ENCODE data around the gene KCNIP1.

- TF ChIP-seq GATA3 (IDR thresholded peaks at IDR 0.05; ENCODE audit: low read depth, low read length), result no peak
- no peak for TF ChIP-seq GATA2 (IDR thresholded peaks at IDR 0.05; ENCODE audit: low read depth, low read length)
Observed at GRCh38 chr5:170743876-170744212, 240.0 kb downstream of the KCNIP1 start.

Data from SH-SY5Y (cell line).